T-helper 1 cell (primary cell): ENCODE data around the gene C2CD2.
"Not testable (repeated sequence)": the region's sequence is repeated elsewhere in the genome, so short reads cannot be mapped to it uniquely, and the experiment has no call there.

ENCODE experiments used
- DNase-seq, 5 donors: peaks; one replicate each; pipeline ENCODE4 v3.0.0-alpha.2; 2012 to 2020
- total RNA-seq, 4 donors: gene quantifications; one replicate each; lab custom pipeline; 2026; lab: John Stamatoyannopoulos, UW

C2CD2 gene
- 5.5 to 14.2 (median 13.2) reads per million in 4 donors for total RNA-seq

DNA sequence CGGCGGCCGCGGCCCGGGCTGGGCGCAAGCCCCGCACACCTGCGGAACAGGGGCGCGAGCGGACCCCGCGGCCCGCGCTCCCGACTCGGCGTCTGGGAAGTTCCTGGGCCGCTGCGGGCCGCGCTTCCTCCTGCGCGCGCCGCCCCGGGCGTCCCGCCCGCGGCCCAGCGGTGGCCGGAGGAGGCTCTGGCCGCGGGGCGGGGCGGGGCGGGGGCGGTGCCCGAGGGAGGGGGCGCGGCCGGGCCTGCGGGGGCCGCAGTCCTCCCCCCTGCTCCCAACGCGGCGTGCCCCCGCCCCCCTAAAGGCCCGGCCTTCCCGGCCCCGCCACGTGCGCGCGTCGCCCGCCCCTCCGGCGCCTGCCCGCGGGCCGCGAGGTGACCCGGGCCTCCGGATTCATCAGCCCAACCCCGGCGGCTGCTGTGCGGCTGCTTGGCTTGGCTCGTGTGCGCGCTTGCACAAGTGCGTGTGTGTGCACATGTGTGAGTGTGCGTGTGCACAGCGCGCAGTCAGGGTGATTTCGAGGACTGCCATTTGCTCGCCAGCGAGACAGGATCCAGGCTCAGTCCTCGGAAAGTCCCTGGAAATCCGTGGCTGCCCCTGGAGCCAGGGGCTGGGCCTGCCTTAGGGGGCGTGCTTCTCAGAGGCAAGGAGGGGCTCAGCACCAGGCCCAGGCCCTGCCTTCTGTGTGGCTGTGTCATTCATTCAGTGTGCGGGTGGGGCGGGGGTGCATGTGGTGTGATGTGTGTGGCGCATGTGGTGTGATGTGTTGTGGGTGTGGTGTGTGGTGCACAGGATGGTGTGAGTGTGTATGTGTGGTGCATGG, at the start of gene C2CD2:
C2CD2 (minus strand) TSS at position 188 of the 823 bp plus-strand sequence. CDS start 370 bp downstream, outside the sequence.
- DNase-seq: no peak

- peak in 1 of 5 donors; percentile 18 for DNase-seq
These were observed 49.2 kb upstream of the C2CD2 start for GRCh38 chr21:42003051-42003461.

GRCh38 chr21:42002421-42002958, 48.7 kb upstream of the C2CD2 start:
- DNase-seq: peak in 3 of 5 donors; percentile 20 to 92 (median 34)

DNA sequence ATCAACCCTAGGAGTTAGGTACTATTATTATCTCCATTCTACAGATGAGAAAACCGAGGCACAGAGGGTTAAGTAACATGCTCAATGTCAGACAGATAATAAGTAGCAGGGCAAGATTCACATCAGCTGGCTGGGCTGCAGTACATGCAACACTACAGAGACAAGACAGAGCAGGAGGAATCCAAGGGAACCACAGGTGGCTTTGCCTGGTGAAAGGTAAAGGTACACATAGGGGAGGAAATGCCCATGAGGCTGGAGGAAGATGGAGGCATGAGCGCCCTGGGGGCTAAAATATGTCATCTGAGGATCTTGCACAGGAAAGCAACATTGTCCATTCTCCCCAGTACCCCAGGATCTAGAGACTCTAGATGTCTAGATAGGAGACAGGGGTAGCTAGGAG, 48.0 kb upstream of the C2CD2 start:
- no peak for DNase-seq

- DNase-seq: no peak
These were observed 47.1 kb upstream of the C2CD2 start for GRCh38 chr21:42000908-42001307.

DNA sequence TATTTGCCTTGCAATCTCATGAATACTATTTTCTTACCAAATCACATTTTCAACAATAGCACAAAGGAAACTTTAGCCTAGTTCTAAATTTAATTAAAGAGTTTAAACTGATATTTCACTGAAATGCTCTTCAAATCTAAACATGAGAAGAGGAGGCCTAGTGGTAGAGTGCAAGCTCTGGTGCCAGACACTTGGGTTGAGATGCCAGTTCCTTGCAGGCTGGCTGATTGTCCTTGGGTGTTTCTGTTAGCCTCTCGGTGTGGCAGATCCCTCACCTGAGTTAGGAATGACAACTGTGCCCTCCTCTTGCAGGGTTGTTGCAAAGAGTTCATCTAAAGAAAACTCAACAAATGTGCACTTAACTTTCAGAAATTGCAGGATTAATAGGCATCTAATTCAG, 43.8 kb upstream of the C2CD2 start:
- no peak for DNase-seq

- no peak for DNase-seq
These were observed 41.8 kb upstream of the C2CD2 start for GRCh38 chr21:41995577-41995976.

DNA sequence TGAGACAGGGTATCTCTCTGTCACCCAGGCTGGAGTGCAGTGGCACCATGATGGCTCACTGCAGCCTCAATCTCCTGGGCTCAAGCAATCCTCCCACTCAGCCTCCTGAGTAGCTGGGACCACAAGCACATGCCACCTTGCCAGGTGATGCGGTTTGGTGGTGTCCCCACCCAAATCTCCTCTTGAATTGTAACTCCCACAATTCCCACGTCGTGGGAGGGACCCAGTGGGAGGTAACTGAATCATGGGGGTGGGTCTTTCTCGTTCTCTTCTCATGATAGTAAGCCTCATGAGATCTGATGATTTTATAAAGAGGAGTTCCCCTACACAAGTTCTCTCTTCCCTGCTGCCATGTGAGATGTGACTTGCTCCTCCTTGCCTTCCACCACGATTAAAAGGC, 40.8 kb upstream of the C2CD2 start:
- not testable (repeated sequence) for DNase-seq

DNA sequence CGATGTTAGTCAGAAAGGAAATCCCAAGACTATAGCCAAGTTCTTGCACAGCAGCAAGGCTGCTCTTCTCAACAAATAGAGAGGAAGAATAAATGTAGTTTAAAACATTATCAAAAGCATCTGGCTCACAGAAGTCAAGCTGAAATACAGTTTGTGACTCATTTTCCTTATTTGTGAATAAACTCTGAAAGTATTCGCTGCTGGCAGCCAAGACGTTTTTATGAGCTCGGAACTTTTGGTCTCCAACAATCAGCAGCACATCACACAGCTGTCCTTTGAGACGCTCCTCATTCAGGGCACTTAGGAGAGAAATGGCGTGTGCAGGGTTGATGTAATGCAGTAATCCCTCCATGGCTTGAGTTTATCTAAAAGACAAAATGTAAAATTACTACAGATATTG, 39.9 kb upstream of the C2CD2 start:
- no peak for DNase-seq

- DNase-seq: no peak
These were observed 38.8 kb upstream of the C2CD2 start for GRCh38 chr21:41992576-41992975.

- no peak for DNase-seq
These were observed 37.8 kb upstream of the C2CD2 start for GRCh38 chr21:41991659-41992058.

GRCh38 chr21:41989698-41990097, 35.9 kb upstream of the C2CD2 start:
- DNase-seq: no peak

GRCh38 chr21:41987310-41987709, 33.5 kb upstream of the C2CD2 start:
- DNase-seq: no peak

GRCh38 chr21:41985662-41986416, 32.0 kb upstream of the C2CD2 start:
- DNase-seq: no peak

DNA sequence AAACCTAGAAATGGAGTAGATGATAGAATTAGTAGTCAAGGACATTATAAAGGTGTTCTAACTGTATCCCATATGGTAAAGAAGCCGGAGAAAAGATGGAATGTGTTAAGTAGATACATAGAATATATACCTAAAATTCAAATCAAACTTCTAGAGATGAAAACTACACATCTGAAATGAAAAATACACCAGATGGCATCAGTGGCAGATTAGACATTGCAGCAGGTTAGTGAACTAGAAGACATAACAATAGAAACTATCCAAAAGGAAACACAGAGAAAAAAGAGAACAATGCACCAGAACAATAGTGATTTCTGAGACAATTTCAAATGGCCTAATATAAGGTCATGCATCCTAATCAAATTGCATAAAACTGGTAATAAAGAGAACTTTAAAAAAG, 29.4 kb upstream of the C2CD2 start:
- no peak for DNase-seq

DNA sequence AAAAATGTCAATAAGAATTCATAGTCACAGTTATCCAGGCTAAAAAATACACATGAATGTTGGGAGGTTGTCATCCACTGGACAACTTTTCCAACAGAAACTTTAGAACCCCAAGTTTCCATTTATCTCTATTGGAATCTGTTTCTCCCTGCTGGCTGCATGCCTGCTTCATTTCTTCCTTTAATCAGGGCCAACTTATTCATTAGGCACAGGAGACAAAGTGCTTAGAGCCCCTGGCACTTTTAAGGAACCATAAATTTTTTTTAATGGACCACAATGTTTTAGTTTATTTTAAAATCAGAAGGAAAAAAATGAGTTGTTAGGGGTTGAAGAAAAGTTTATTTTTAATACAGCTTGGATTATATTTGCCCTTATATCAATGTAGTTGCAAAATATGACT, 26.7 kb upstream of the C2CD2 start:
- no peak for DNase-seq

DNA sequence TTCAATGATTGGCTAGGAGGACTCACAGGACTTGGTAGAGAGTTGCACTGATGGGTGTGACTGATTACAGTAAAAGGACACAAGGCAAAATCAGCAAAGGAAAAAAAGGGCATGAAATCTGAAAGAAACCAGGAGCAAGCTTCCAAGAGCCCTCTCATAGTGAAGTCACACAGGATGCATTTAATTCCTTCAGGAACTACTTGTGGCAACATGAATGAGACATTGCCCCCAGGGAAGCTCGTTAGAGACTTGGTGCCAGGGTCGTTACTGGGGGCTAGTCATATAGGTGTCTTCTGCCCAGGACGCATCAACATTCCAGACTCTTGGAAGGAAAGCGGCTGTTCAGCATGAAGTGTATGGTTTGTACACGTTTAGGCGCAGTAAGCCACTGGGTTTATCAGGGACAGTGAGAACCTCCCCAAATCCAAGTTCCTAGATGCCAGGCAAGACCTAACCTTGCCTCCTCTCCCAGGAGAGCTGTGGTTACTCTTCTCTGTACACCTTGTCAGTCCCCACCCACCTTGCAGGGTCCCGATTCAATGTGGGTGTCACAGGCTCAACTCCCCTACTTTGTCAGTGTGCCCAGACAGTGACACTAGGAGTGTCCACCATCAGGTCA, 26.0 kb upstream of the C2CD2 start:
- no peak for DNase-seq

DNA sequence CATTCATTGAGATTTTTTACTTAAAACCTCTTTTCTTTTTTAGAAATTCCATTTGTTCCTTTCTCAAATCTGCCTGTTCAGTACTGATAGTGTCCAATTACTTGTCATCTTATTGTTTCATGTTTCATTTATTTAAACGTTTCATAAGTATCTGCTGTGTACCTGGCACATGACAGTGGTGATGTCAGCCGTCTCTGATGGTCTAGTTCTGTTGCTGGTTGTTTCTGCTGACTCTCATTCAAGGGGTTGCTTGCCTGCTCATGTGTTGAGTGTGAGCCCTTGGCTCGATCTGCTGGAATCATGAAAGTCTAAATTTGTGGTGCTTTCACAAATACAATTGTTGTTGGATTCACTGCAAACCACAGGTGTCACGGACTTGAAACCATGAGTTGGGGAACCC, 25.5 kb upstream of the C2CD2 start:
- no peak for DNase-seq

DNA sequence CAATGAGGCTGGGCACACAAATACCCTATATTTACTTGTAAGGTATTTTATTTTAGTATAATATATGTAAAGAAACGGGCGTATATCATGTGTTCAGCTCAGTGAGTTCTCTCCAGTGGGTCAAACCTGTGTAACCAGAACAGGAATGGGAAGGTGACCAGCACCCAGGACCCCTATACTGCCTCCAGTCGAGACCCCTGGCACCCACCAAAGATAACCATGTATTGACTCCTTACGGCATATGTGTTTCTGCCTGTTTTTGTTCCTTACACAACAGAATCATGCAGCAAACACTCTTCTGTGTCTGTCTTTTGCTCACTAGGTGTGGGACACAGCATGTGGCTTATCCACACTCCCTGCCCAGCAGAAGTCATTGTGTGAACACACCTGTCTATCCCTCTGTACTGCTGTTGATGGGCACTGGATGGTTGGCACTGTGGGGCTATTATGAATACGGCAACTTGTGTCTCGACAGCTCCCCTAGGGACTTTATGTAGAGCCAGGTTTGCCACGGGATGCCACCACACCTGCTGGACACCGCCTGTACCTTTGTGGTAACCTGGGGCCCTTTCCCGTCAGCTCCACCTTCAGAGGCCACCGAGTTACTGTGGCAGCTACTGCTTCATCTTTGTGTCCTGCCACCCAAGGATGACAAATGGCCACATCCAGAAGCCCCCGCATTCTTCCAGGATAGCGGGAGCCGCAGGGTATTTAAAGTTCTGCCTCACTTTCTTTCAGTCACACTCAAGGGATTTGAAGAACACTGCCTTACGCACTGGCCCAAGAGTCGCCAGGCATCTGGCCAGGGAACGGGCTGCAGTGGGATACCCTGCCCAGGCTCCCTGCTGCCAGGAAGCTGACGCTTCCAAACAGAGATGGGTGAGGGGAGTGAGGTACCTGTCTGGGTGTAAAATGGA, 23.5 kb upstream of the C2CD2 start:
- DNase-seq: no peak

- DNase-seq: no peak
These were observed 22.8 kb upstream of the C2CD2 start for GRCh38 chr21:41976611-41977010.

GRCh38 chr21:41975391-41976272, 21.8 kb upstream of the C2CD2 start:
- no peak for DNase-seq
